Measurements from ENCODE around the gene KMT2C.

KMT2C gene

GRCh38 chr7:152117356-152117755 lies 318.4 kb downstream of the KMT2C start:
- DNase-seq (ENCODE audit: low spot score) (no peak), FAIRE-seq (no peak)

- FAIRE-seq (no peak), DNase-seq (ENCODE audit: low spot score) (no peak)
These were observed 320.6 kb downstream of the KMT2C start for GRCh38 chr7:152115021-152115718.

- DNase-seq (ENCODE audit: low spot score) (no peak), FAIRE-seq (no peak)
These were observed 323.0 kb downstream of the KMT2C start for GRCh38 chr7:152112829-152113228.

- DNase-seq (ENCODE audit: low spot score) (no peak), FAIRE-seq (no peak)
These were observed 327.4 kb downstream of the KMT2C start for GRCh38 chr7:152108359-152108758.

GRCh38 chr7:152107945-152108344 lies 327.9 kb downstream of the KMT2C start:
- FAIRE-seq: no peak
- no peak for DNase-seq (ENCODE audit: low spot score)

- no peak for FAIRE-seq
These were observed 328.8 kb downstream of the KMT2C start for GRCh38 chr7:152106990-152107389.

GRCh38 chr7:152105205-152105604 lies 330.6 kb downstream of the KMT2C start:
- DNase-seq (ENCODE audit: low spot score): no peak
- FAIRE-seq: no peak

More at GRCh38 chr7:152106990-152107389, 328.8 kb downstream of the KMT2C start:
- no peak for DNase-seq (ENCODE audit: low spot score)

- no peak for FAIRE-seq
These were observed 332.1 kb downstream of the KMT2C start for GRCh38 chr7:152103691-152104090.

GRCh38 chr7:152103066-152103465 lies 332.7 kb downstream of the KMT2C start:
- no peak for DNase-seq (ENCODE audit: low spot score)
- no peak for FAIRE-seq

More at GRCh38 chr7:152103691-152104090, 332.1 kb downstream of the KMT2C start:
- DNase-seq (ENCODE audit: low spot score): no peak

- FAIRE-seq: no peak
- DNase-seq (ENCODE audit: low spot score): no peak
These were observed 338.5 kb downstream of the KMT2C start for GRCh38 chr7:152097330-152097729.

- FAIRE-seq: no peak
- DNase-seq (ENCODE audit: low spot score): no peak
These were observed 340.0 kb downstream of the KMT2C start for GRCh38 chr7:152095771-152096170.

- FAIRE-seq: no peak
- no peak for DNase-seq (ENCODE audit: low spot score)
These were observed 342.1 kb downstream of the KMT2C start for GRCh38 chr7:152093717-152094116.

- FAIRE-seq: no peak
These were observed 345.1 kb downstream of the KMT2C start for GRCh38 chr7:152090747-152091146.

GRCh38 chr7:152089183-152089582 lies 346.6 kb downstream of the KMT2C start:
- FAIRE-seq (no peak), DNase-seq (ENCODE audit: low spot score) (no peak)

More at GRCh38 chr7:152090747-152091146, 345.1 kb downstream of the KMT2C start:
- no peak for DNase-seq (ENCODE audit: low spot score)

GRCh38 chr7:152086513-152086912 lies 349.3 kb downstream of the KMT2C start:
- no peak for DNase-seq (ENCODE audit: low spot score)
- no peak for FAIRE-seq

GRCh38 chr7:152085131-152085530 lies 350.7 kb downstream of the KMT2C start:
- DNase-seq (ENCODE audit: low spot score): no peak
- peak; percentile 78 for FAIRE-seq

Measured in RCC 7860 (cell line).